Measurements from ENCODE around the gene MTMR6.

The MTMR6 gene

GRCh38 chr13:25214491-25215252, 72.6 kb downstream of the MTMR6 start:
- DNase-seq: peak; percentile 54

- no peak for DNase-seq
Measured at GRCh38 chr13:25213715-25214114, 73.6 kb downstream of the MTMR6 start.

DNA sequence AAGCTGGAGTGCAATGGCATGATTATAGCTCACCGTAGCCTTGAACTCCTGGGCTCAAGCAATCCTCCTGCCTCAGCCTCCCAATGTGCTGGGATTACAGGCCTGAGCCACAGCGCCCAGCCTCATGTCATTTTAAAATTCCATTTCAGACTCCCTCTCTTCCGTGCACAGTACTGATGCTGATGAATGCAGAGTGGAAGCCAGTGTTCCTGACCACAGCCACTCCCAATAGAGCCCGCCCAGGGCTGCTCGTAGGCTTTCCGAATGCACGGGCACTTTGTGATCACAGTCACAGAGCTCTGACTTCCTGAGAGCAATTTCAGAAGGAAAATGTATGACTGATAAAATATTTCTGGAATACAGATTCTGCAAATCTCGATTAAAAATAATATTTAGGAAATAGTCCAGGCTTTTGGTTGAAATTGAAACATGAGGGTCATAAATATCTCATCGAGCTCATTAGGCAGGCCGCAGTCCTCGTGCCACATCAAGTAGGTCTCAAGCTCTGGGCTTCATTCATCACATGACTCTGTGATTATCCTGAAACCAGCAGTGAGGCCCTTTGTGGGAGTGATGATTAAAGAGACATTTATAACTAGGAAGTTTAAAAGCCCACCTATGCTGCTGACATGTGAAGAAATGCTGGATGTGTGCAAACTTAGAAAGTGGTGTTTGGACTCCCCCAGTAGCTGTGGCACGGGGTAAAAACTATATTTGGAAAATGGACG, 76.3 kb downstream of the MTMR6 start:
- no peak for DNase-seq

- no peak for DNase-seq
Measured at GRCh38 chr13:25207291-25207810, 79.9 kb downstream of the MTMR6 start.

GRCh38 chr13:25204863-25205262, 82.4 kb downstream of the MTMR6 start:
- DNase-seq: no peak

DNA sequence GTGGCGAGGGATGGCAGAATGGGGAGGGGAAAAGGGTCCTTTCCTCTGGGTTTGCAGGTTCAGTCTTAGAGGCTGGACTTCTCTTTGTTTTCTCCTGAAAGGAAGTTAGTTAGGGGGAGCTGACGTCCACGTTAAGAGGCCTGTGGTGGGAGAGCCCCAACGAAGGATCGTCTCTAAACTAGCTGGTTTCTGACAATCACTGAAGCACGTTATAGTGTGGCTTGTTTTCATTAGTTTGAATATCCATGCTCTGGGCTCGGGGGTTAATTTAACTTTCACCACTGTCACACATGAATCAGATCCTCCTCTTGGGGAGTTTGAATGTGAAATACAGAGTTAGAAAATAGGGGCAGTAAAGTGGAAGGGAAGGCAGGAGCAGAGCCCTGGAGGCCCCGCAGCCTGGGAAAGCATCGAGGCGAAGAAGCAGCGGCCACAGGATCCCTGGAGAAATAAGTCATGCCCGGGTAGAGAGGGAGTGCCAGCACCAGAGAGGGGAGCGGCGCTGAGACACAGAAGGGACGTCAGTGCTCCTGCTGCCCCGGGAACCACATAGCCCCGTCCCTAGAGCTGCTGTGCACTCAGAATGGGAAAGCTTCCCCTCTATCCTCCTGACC, 84.1 kb downstream of the MTMR6 start:
- no peak for DNase-seq

DNA sequence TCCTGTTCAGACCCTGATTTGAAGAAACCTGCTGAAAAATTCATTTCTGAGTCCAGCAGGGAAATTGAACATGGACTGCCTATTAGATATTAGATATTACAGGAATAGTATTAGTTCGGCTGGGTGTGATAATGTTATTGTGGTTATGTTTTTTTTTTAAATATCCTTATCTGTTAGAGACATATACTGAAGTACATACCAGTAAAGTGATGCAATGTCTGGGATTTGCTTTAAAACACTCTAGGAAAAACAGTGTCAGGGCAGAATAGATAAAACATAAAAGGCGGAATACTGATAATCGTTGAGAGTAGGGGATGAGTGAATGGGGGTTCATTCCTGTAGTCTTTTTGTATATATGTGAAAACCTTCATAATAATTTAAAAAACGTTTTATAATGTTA, 86.5 kb downstream of the MTMR6 start:
- no peak for DNase-seq

GRCh38 chr13:25198647-25199046, 88.6 kb downstream of the MTMR6 start:
- DNase-seq: no peak

- DNase-seq: no peak
Measured at GRCh38 chr13:25196971-25197370, 90.3 kb downstream of the MTMR6 start.

Measured in right forelimb (tissue), 1 donor.